A549 (cell line): Measurements from ENCODE around the gene MGAT5B. TPM values are rescaled to one million over a fixed set of nuclear protein-coding genes. Genes with fewer than 3 reads are reported as not detected.
A peak's percentile ranks its signal among the peaks of the same experiment; 100 is the strongest.

Experiments used
- ATAC-seq, 2 experiments: fragments of 200-7000 bp in 1 of 2; fragments of >200 bp in 1 of 2; cut with Nextera tagmentation in 1 of 2; cut with Tn5 transposase in 1 of 2; 3 replicates each; pipeline versions ENCODE4 v1.8.0 to v1.9.1; 2018 to 2020; ENCODE audit warnings: mild to moderate bottlenecking in 1 of 2, moderate library complexity in 1 of 2
- CTCF ChIA-PET: fragments of 300-600 bp; sonication (Branson Sonifier 250); formaldehyde crosslinking; extraction: SDS; loops from one replicate; lab custom pipeline; 2021; ENCODE audit warnings: antibody characterized with exemption, inconsistent platforms; lab: Yijun Ruan, JAX
- POLR2A ChIA-PET: fragments of 350-600 bp; formaldehyde crosslinking; extraction: SDS; loops from one replicate; lab custom pipeline; 2021; ENCODE audit warnings: antibody characterized with exemption, inconsistent platforms; lab: Yijun Ruan, JAX
- DNase-seq, 2 experiments: peaks; one replicate each; pipeline versions ENCODE4 v3.0.0 to v3.0.0-alpha.2; 2011 to 2016; ENCODE audit warnings: low read depth in 1 of 2, low spot score in 1 of 2
- FAIRE-seq: peaks from 2 replicates; lab custom pipeline; 2011; peaks lifted over from hg19 to GRCh38; lab: Jason Lieb, UNC
- H3K27ac ChIP-seq, 2 experiments: fragments of >200 bp; sonication (Bioruptor Twin); formaldehyde crosslinking; 3 replicates each; pipeline ENCODE4 v1.5.1; 2016 to 2017
- H3K4me1 ChIP-seq: fragments of >200 bp; sonication (Bioruptor Twin); formaldehyde crosslinking; 3 replicates; pipeline ENCODE4 v1.6.1; 2016
- H3K4me2 ChIP-seq: fragments of >200 bp; sonication (Bioruptor Twin); formaldehyde crosslinking; 3 replicates; pipeline ENCODE4 v1.6.1; 2016
- H3K4me3 ChIP-seq: fragments of >200 bp; sonication (Bioruptor Twin); formaldehyde crosslinking; 3 replicates; pipeline ENCODE4 v1.5.1; 2016
- H3K9me3 ChIP-seq: fragments of >200 bp; sonication (Bioruptor Twin); formaldehyde crosslinking; 3 replicates; pipeline ENCODE4 v1.6.1; 2016
- BCL3 ChIP-seq: fragments of >200 bp; sonication (Bioruptor Twin); formaldehyde crosslinking; IDR thresholded peaks from 3 replicates; pipeline ENCODE4 v1.6.1; 2016
- CEBPB ChIP-seq, 2 experiments: fragments of >200 bp in 1 of 2; sonication (Bioruptor Twin) in 1 of 2; formaldehyde crosslinking in 1 of 2; IDR thresholded peaks; 2 replicates each; pipeline ENCODE4 v1.6.1; 2012 to 2016
- E2F6 ChIP-seq: IDR thresholded peaks from 2 replicates; pipeline ENCODE4 v1.6.1; 2012; ENCODE audit warnings: low read depth, borderline replicate concordance
- EHF ChIP-seq: fragments of 250-450 bp; sonication (Bioruptor Pico); IDR thresholded peaks from 2 replicates; pipeline ENCODE4 v1.5.0; 2020; ENCODE audit warnings: mild to moderate bottlenecking
- ELK1 ChIP-seq: fragments of 150-350 bp; IDR thresholded peaks from 2 replicates; pipeline ENCODE4 v1.6.1; 2014; ENCODE audit warnings: low read depth, mild to moderate bottlenecking, low read length
- HEYL ChIP-seq: fragments of 250-450 bp; sonication (Bioruptor Pico); IDR thresholded peaks from 2 replicates; pipeline ENCODE4 v1.8.0; 2021; ENCODE audit warnings: mild to moderate bottlenecking, moderate library complexity
- HOXB5 ChIP-seq: fragments of 250-450 bp; sonication (Bioruptor Pico); IDR thresholded peaks from 2 replicates; pipeline ENCODE4 v1.5.0; 2020; ENCODE audit warnings: mild to moderate bottlenecking, moderate library complexity
- KDM1A ChIP-seq: fragments of 200-600 bp; sonication (generic); IDR thresholded peaks from 2 replicates; pipeline ENCODE4 v1.6.1; 2016; ENCODE audit warnings: low read depth, mild to moderate bottlenecking
- KDM5A ChIP-seq: fragments of 200-600 bp; sonication (generic); IDR thresholded peaks from 2 replicates; pipeline ENCODE4 v1.6.1; 2016; ENCODE audit warnings: antibody characterized with exemption, mild to moderate bottlenecking
- MAFK ChIP-seq: fragments of 450-650 bp; IDR thresholded peaks from 2 replicates; pipeline ENCODE4 v1.6.1; 2014; ENCODE audit not compliant: partially characterized antibody
- NR3C1 ChIP-seq: fragments of >200 bp; sonication (Bioruptor Twin); formaldehyde crosslinking; IDR thresholded peaks from 3 replicates; pipeline ENCODE4 v1.6.1; 2017
- POLR2AphosphoS2 ChIP-seq: conservative IDR thresholded peaks from 2 replicates; pipeline ENCODE4 v1.6.1; 2012; ENCODE audit warnings: low read length, improper control_type of control experiment, inconsistent platforms
- RAD21 ChIP-seq, 2 experiments: fragments of >200 bp in 1 of 2; sonication (Bioruptor Twin) in 1 of 2; formaldehyde crosslinking in 1 of 2; IDR thresholded peaks in 1 of 2; conservative IDR thresholded peaks in 1 of 2; 2 replicates in 1 of 2; 3 replicates in 1 of 2; pipeline ENCODE4 v1.6.1; 2012 to 2018; ENCODE audit warnings: inconsistent platforms in 1 of 2
- RFX5 ChIP-seq: fragments of 450-650 bp; IDR thresholded peaks from 2 replicates; pipeline ENCODE4 v1.7.1; 2014; ENCODE audit warnings: antibody characterized with exemption, mild to moderate bottlenecking, moderate library complexity
- RNF2 ChIP-seq: fragments of 200-600 bp; sonication (generic); IDR thresholded peaks from 2 replicates; pipeline ENCODE4 v1.6.1; 2016; ENCODE audit warnings: low read depth, mild to moderate bottlenecking, antibody characterized with exemption, moderate library complexity, borderline replicate concordance
- TFCP2L1 ChIP-seq: fragments of 250-450 bp; sonication (Bioruptor Pico); IDR thresholded peaks from 2 replicates; pipeline ENCODE4 v1.5.0; 2021; ENCODE audit warnings: mild to moderate bottlenecking
- TP53 ChIP-seq: fragments of 250-450 bp; sonication (Bioruptor Pico); IDR thresholded peaks from 2 replicates; pipeline ENCODE4 v1.5.0; 2021; ENCODE audit warnings: mild to moderate bottlenecking, moderate library complexity
- ZFP36 ChIP-seq: fragments of 450-650 bp; IDR thresholded peaks from 2 replicates; pipeline ENCODE4 v1.6.1; 2014; ENCODE audit warnings: borderline replicate concordance; ENCODE audit not compliant: partially characterized antibody
- ZNF302 ChIP-seq: fragments of 250-450 bp; sonication (Bioruptor Pico); IDR thresholded peaks from 2 replicates; pipeline ENCODE4 v1.9.0; 2021; ENCODE audit warnings: inconsistent platforms, mild to moderate bottlenecking, moderate library complexity
- ZSCAN20 ChIP-seq: fragments of 250-450 bp; sonication (Bioruptor Pico); IDR thresholded peaks from 2 replicates; pipeline ENCODE4 v1.8.0; 2022; ENCODE audit warnings: mild to moderate bottlenecking, moderate library complexity
- WGBS: methylation state at CpG from one replicate; pipeline ENCODE4 v1.1.6; 2017; ENCODE audit errors: missing lambda C conversion rate; 5-methylcytosine and 5-hydroxymethylcytosine counted together
- polyA plus RNA-seq, 4 experiments: library from polyadenylated mRNA; depleted of rRNA in 3 of 4; stranded (reverse); fragments of >200 nt; fragmentation: RNase III in 1 of 4; extraction: RNeasy Plus Mini Kit Qiagen cat#74134 plus additional on column Dnase treatment in 1 of 4; gene quantifications; 2 replicates in 3 of 4; 3 replicates in 1 of 4; pipeline ENCODE4 v1.2.3, GENCODE V29; 2011 to 2017
- TF ChIP-seq, protein P1 (sequence below): IDR thresholded peaks from 2 replicates; pipeline ENCODE4 v1.6.1; 2012

MGAT5B gene
- polyA plus RNA-seq, 2 of the 4 experiments (the other 2 are of a cell fraction) = 7.6 to 22.8 TPM

DNA sequence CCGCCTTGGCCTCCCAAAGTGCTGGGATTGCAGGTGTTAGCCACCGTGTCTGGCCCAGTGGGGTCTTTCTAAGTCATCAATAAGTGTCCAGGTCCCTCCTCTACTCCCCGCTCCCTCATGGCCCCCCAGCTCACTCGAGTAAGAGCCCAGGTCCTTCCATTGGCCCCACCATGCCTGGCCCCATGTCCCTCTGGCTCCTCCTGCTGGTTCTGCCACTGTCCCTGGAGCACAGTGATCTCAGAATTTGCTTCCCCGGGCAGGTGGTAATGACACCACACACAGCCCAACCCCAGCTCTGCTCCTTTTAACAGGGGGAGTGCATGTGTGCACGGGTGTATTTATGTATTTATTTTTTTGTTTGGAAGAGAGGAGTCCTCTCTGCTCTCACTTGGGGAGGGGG is 19.6 kb downstream of the MGAT5B start:
- peak in 1 of 2 experiments; percentile 32; a peak in 1 of 5 replicates for TF ChIP-seq RAD21 (conservative IDR thresholded peaks at IDR 0.05 in 1 of 2, IDR thresholded peaks at IDR 0.05 in 1 of 2)
- no peak for TF ChIP-seq ZSCAN20 (CRISPR knock-in tag)
- no peaks in the 10 kb centered on the region for H3K9me3 ChIP-seq
- DNase-seq = no peak
- POLR2A ChIA-PET = interaction anchor here (1.5 kb wide), 1 partner anchor 15 kb away, joined by 4 read pairs; no protein-coding TSS in a partner anchor
- CTCF ChIA-PET = interaction anchor here (0.8 to 8.1 kb wide), 7 partner anchors 12 to 179 kb away, joined by 3 to 42 read pairs (median 4); partner anchors contain the start of gene MGAT5B
- ATAC-seq = peak; percentile 18 to 46; a peak in 2 of 6 replicates
- whole genome bisulfite sequencing = 76% methylated on average over 6 of the region's 6 CpGs
- H3K4me2 ChIP-seq = no peak overlapping the region
- FAIRE-seq = no peak
- H3K4me3 ChIP-seq = no peak overlapping the region
- H3K27ac ChIP-seq = no peak overlapping the region
- no peaks in the 10 kb centered on the region for H3K4me1 ChIP-seq

GRCh38 chr17:76888661-76889060 is 20.5 kb downstream of the MGAT5B start:
- H3K4me2 ChIP-seq = no peak overlapping the region
- peak; percentile 49 to 64; a peak in 4 of 6 replicates for ATAC-seq

GRCh38 chr17:76889323-76889722 is 21.1 kb downstream of the MGAT5B start:
- ATAC-seq (no peak), FAIRE-seq (no peak), DNase-seq (no peak)
- no peak overlapping the region for H3K27ac ChIP-seq
- POLR2A ChIA-PET = no interaction called here
- peaks cover 4% of the 10 kb centered on the region; the same call in 1 of the 3 replicates for H3K9me3 ChIP-seq
- TF ChIP-seq BCL3 = no peak
- TF ChIP-seq NR3C1 = no peak
- no peak for TF ChIP-seq MAFK
- no peak overlapping the region for H3K4me3 ChIP-seq
- no peaks in the 10 kb centered on the region for H3K4me1 ChIP-seq
- no peak overlapping the region for H3K4me2 ChIP-seq
- 79% methylated on average over 5 of the region's 5 CpGs for WGBS
- CTCF ChIA-PET = interaction anchor here (0.5 to 8.1 kb wide), 7 partner anchors 9 to 240 kb away, joined by 3 to 42 read pairs (median 5); partner anchors contain the start of gene MGAT5B

More at GRCh38 chr17:76888661-76889060, 20.5 kb downstream of the MGAT5B start:
- 93% methylated on average over 14 of the region's 14 CpGs for WGBS
- H3K4me1 ChIP-seq = no peaks in the 10 kb centered on the region
- no peak overlapping the region for H3K27ac ChIP-seq
- H3K4me3 ChIP-seq = no peak overlapping the region
- DNase-seq (no peak), FAIRE-seq (no peak)
- no peaks in the 10 kb centered on the region for H3K9me3 ChIP-seq
- TF ChIP-seq EHF (no peak), ZNF302 (CRISPR knock-in tag) (no peak), ZFP36 (no peak), RFX5 (no peak), TP53 (no peak), E2F6 (no peak), RNF2 (no peak), ELK1 (no peak), TFCP2L1 (CRISPR knock-in tag) (no peak), MAFK (no peak), CEBPB (IDR thresholded peaks at IDR 0.05) (no peak), HOXB5 (CRISPR knock-in tag) (no peak), POLR2AphosphoS2 (no peak), HEYL (CRISPR knock-in tag) (no peak), KDM1A (no peak), KDM5A (no peak), NR3C1 (no peak)
- TF ChIP-seq, protein P1, sequence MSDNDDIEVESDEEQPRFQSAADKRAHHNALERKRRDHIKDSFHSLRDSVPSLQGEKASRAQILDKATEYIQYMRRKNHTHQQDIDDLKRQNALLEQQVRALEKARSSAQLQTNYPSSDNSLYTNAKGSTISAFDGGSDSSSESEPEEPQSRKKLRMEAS = no peak
- POLR2A ChIA-PET = interaction anchor here (1.5 kb wide), 1 partner anchor 16 kb away, joined by 4 read pairs; no protein-coding TSS in a partner anchor
- CTCF ChIA-PET = interaction anchor here (0.8 to 8.1 kb wide), 9 partner anchors 11 to 178 kb away, joined by 3 to 42 read pairs (median 4); partner anchors contain the start of gene MGAT5B
